Right atrium auricular region (tissue), 2 donors: ENCODE measurements around the gene CHDH. TPM values are rescaled to one million over a fixed set of nuclear protein-coding genes. Genes with fewer than 3 reads are reported as not detected.
A peak's percentile ranks its signal among the peaks of the same experiment; 100 is the strongest.

ENCODE experiments used
- DNase-seq: peaks from one replicate; pipeline ENCODE4 v3.0.0-alpha.2; 2019; ENCODE audit warnings: low spot score
- H3K27ac ChIP-seq, 2 donors: fragments of 200-600 bp; sonication (generic); 1 replicate in 1 of 2; 2 replicates in 1 of 2; pipeline ENCODE4 v1.5.1; 2016 to 2019
- H3K27me3 ChIP-seq, 2 donors: fragments of 200-600 bp; sonication (generic); one replicate each; pipeline versions ENCODE4 v1.5.1 to v1.6.0; 2017 to 2019
- H3K36me3 ChIP-seq: fragments of 200-600 bp; sonication (generic); one replicate; pipeline ENCODE4 v1.5.1; 2016
- H3K4me1 ChIP-seq, 2 donors: fragments of 200-600 bp; sonication (generic); one replicate each; pipeline versions ENCODE4 v1.5.1 to v1.6.0; 2017 to 2019
- H3K4me3 ChIP-seq, 2 donors: fragments of 200-600 bp; sonication (generic); 1 replicate in 1 of 2; 2 replicates in 1 of 2; pipeline ENCODE4 v1.5.1; 2017 to 2019; ENCODE audit warnings: mild to moderate bottlenecking in 1 of 2, moderate library complexity in 1 of 2
- H3K9me3 ChIP-seq, 2 donors: fragments of 200-600 bp; sonication (generic); one replicate each; pipeline ENCODE4 v1.5.1; 2019
- total RNA-seq, 2 donors: library from RNA; depleted of rRNA; stranded (reverse); fragments of >200 nt; gene quantifications; one replicate each; pipeline ENCODE4 v1.1.0, GENCODE V29; 2016
- TF ChIP-seq, protein P1 (sequence below), 2 donors: fragments of 200-600 bp; sonication (generic); IDR thresholded peaks; one replicate each; pipeline ENCODE4 v1.5.1; 2019; ENCODE audit warnings: antibody characterized with exemption in 2 of 2

The CHDH gene
- total RNA-seq, 2 donors from 2014 or later: 2.2 to 10.0 TPM

DNA sequence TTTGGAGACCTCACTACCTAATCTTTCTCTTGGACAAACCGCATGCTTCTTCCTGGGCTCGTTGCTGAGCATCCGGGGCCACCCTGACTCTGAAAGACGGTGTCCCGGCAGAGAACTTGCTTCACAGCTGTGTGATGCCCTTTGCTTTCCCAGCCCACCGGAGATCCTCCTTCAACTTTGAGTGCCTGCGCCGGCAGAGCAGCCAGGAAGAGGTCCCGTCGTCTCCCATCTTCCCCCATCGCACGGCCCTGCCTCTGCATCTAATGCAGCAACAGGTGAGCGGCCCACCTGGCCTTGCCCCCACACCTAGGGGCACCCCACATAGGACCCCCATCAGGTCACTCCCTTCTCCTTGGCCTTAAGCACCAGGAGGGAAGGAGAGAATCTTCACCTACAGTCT is 37.7 kb downstream of the CHDH start:
- H3K27ac ChIP-seq: no peak overlapping the region
- H3K4me1 ChIP-seq: peaks cover 0 to 31% of the 10 kb centered on the region in 2 donors
- no peak overlapping the region for H3K4me3 ChIP-seq
- no peaks in the 10 kb centered on the region for H3K9me3 ChIP-seq
- no peak for DNase-seq
- TF ChIP-seq, protein P1, sequence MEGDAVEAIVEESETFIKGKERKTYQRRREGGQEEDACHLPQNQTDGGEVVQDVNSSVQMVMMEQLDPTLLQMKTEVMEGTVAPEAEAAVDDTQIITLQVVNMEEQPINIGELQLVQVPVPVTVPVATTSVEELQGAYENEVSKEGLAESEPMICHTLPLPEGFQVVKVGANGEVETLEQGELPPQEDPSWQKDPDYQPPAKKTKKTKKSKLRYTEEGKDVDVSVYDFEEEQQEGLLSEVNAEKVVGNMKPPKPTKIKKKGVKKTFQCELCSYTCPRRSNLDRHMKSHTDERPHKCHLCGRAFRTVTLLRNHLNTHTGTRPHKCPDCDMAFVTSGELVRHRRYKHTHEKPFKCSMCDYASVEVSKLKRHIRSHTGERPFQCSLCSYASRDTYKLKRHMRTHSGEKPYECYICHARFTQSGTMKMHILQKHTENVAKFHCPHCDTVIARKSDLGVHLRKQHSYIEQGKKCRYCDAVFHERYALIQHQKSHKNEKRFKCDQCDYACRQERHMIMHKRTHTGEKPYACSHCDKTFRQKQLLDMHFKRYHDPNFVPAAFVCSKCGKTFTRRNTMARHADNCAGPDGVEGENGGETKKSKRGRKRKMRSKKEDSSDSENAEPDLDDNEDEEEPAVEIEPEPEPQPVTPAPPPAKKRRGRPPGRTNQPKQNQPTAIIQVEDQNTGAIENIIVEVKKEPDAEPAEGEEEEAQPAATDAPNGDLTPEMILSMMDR (IDR thresholded peaks at IDR 0.05): no peak
- no peaks in the 10 kb centered on the region for H3K36me3 ChIP-seq
- H3K27me3 ChIP-seq: no peaks in the 10 kb centered on the region

DNA sequence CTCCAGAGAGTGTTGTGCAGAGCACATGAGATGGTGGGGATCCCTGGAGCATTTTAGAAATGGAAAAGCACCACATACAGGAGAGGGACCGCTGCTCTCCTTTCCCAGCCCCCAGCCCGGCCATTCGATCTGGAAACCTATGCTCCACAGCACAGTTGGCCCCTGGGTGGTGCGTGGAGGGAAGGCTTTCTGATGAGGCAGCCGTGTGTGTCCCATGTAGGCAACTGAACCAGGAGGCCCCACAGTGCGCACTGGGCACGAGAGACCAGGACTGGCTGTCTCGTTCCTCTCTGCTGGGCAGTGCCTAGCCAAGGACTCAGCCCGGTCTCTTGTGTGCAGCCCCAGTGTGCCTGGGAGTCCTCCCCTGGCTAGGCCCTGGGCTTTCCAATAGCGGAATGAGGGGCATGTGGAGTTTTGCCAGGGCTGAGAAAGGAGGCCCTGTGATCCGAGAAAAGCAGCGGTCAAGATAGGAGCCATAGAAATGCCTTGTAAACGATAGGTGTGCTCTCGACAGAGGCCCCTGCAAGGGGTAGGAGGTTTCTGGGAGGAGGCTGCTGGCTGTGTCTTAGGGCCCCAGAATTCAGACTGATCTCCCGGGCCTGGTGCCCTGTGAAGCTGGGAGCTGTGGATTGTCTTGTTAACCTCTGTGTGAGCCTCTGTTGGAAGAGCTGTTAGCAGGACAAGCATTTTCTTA is 39.0 kb downstream of the CHDH start:
- peak overlapping the region; percentile 54 to 58 for H3K27ac ChIP-seq
- TF ChIP-seq, protein P1 (IDR thresholded peaks at IDR 0.05): no peak
- no peaks in the 10 kb centered on the region for H3K36me3 ChIP-seq

DNA sequence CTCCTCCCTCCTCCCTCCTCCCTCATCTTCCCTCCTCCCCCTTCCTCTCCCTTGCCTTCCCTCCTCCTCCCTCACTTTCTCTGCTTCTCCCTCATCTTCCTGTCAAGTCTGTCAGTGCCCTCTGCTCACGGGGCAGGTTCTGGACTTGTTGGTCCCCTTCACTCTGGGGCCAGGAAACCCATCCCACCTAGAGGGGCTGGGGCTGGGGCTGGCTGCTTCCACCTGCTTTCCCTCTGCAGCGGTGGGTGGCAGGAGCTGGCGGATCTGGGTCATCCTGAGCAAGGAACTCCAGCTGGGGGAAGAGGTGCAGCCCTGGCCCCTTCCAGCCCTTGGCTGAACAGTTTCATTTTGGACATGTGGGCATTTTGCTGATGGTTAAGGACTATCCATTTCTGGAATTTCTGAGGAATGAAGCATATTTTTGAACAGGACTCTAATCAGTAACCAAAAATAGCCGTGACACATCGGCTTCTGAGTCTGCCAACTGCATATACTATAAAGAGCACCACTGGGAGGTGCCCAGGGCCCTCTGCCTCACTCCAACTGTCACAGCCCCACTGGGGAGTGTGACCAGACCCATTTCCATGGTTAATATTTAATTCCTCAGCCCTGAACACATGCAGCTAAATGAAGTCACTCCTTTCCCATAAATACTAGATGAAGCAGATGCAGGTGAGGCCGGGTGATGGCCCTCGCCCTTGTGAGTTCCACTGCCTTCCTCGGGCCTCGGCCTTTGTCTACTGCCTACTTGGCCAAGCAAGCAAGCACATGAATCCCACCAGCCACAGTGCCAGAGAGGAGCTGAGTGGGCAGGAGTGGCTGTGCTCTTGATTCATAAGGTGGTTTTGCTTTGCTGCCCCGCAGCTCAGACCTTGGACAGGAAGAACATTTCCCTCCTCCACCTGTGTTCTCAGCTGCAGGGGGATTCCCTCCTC is 39.8 kb downstream of the CHDH start:
- H3K27me3 ChIP-seq: no peaks in the 10 kb centered on the region
- H3K4me1 ChIP-seq: peaks cover 0 to 31% of the 10 kb centered on the region in 2 donors
- no peak for DNase-seq
- no peak overlapping the region for H3K4me3 ChIP-seq
- H3K36me3 ChIP-seq: no peaks in the 10 kb centered on the region
- peak overlapping the region; percentile 54 to 58 for H3K27ac ChIP-seq
- no peaks in the 10 kb centered on the region for H3K9me3 ChIP-seq
- TF ChIP-seq, protein P1 (IDR thresholded peaks at IDR 0.05): no peak

More for the DNA sequence above, 39.0 kb downstream of the CHDH start:
- H3K4me1 ChIP-seq: peaks cover 0 to 31% of the 10 kb centered on the region in 2 donors
- H3K9me3 ChIP-seq: no peaks in the 10 kb centered on the region
- DNase-seq: no peak
- H3K27me3 ChIP-seq: no peaks in the 10 kb centered on the region
- H3K4me3 ChIP-seq: no peak overlapping the region

DNA sequence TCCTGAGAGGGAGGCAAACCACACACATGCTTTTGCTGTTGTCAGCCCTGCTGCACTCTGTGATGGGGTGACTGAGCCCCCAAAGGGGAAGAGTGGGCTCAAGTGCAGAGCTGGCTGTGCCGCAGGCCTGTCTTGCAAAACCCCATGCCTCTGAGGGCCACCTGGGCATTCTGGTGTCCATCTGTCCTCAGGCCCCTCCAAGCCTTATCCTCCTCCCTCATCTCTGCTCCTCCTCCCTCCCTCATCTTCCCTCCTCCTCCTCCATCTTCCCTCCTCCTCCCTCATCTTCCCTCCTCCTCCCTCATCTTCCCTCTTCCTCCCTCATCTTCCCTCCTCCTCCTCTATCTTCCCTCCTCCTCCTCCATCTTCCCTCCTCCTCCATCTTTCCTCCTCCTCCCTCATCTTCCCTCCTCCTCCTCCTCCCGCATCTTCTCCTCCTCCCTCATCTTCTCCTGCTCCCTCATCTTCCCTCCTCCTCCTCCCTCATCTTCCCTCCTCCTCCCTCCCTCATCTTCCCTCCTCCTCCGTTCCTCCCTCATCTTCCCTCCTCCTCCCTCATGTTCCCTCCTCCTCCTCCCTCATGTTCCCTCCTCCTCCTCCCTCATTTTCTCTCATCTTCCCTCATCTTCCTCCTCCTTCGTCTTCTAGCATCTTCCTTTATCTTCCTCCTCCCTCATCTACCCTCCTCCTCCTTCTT is 40.6 kb downstream of the CHDH start:
- no peak for DNase-seq
- H3K27me3 ChIP-seq: no peaks in the 10 kb centered on the region
- TF ChIP-seq, protein P1 (IDR thresholded peaks at IDR 0.05): no peak
- no peaks in the 10 kb centered on the region for H3K9me3 ChIP-seq
- H3K36me3 ChIP-seq: no peaks in the 10 kb centered on the region
- peaks cover 0 to 31% of the 10 kb centered on the region in 2 donors for H3K4me1 ChIP-seq
- H3K4me3 ChIP-seq: no peak overlapping the region
- H3K27ac ChIP-seq: no peak overlapping the region

DNA sequence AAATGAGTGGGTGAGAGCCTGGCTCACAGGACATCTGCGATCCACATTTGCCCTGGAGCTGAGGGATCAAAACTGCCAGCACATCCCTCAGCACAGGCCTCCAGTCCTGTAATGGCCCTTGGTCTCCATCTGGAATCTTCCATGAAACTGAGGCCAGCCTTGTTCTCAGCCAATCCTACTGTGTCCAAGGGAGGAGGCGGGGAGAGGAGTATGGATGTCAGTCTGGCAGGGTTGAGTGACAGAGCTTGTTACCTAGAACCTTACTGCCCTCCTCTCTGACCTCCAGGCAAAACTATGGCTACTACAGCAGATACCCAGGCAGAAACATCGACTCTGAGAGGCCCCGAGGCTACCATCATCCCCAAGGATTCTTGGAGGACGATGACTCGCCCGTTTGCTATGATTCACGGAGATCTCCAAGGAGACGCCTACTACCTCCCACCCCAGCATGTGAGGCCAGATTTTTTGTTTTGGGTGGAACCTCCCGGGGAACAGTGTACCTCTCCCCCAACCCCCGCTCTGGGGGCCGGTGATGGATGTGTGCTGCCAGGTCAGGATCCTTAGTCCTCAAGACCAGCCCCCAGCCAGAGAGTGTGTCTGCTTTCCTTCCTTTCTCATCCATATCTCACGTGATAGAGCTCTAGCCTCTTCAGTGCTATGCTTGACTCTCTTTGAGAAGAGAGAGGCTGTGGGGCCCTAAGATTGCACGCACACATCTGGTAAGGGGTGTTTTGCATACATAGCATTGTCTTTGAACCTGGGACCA is 41.3 kb downstream of the CHDH start:
- no peaks in the 10 kb centered on the region for H3K9me3 ChIP-seq
- TF ChIP-seq, protein P1 (IDR thresholded peaks at IDR 0.05): no peak
- no peaks in the 10 kb centered on the region for H3K36me3 ChIP-seq
- peak overlapping the region in 1 of 2 donors; percentile 31 for H3K27ac ChIP-seq
- peaks cover 0 to 31% of the 10 kb centered on the region in 2 donors for H3K4me1 ChIP-seq
- H3K4me3 ChIP-seq: no peak overlapping the region
- DNase-seq: no peak
- no peaks in the 10 kb centered on the region for H3K27me3 ChIP-seq
